HG03066 (cell line): Measurements from ENCODE around the gene ZFP36L1.
A peak's percentile ranks its signal among the peaks of the same experiment; 100 is the strongest.

Experiments used
- ATAC-seq: cut with Tn5 transposase; IDR thresholded peaks from one replicate; pipeline ENCODE4 v1.9.1; 2021; ENCODE audit warnings: low read depth; ENCODE audit not compliant: unreplicated experiment

The ZFP36L1 gene

GRCh38 chr14:68792979-68793733 is at the start of gene ZFP36L1:
Gene ZFP36L1 (minus strand): TSS chr14:68793067. CDS start chr14:68792938, 129 bp downstream.
- ATAC-seq = peak; percentile 32

- ATAC-seq = no peak
Measured at GRCh38 chr14:68842298-68842697, 49.4 kb upstream of the ZFP36L1 start.

- no peak for ATAC-seq
Measured at GRCh38 chr14:68841016-68841809, 48.3 kb upstream of the ZFP36L1 start.

- no peak for ATAC-seq
Measured at GRCh38 chr14:68840454-68840853, 47.6 kb upstream of the ZFP36L1 start.

GRCh38 chr14:68836082-68836481 is 43.2 kb upstream of the ZFP36L1 start:
- no peak for ATAC-seq

GRCh38 chr14:68834816-68835215 is 41.9 kb upstream of the ZFP36L1 start:
- no peak for ATAC-seq

GRCh38 chr14:68828698-68829097 is 35.8 kb upstream of the ZFP36L1 start:
- no peak for ATAC-seq

- ATAC-seq = no peak
Measured at GRCh38 chr14:68825729-68826128, 32.9 kb upstream of the ZFP36L1 start.

GRCh38 chr14:68824517-68825347 is 31.9 kb upstream of the ZFP36L1 start:
- ATAC-seq = no peak

- no peak for ATAC-seq
Measured at GRCh38 chr14:68824207-68824516, 31.3 kb upstream of the ZFP36L1 start.

- no peak for ATAC-seq
Measured at GRCh38 chr14:68823434-68824206, 30.8 kb upstream of the ZFP36L1 start.

- ATAC-seq = no peak
Measured at GRCh38 chr14:68822926-68823325, 30.1 kb upstream of the ZFP36L1 start.

GRCh38 chr14:68822132-68822651 is 29.3 kb upstream of the ZFP36L1 start:
- ATAC-seq = peak; percentile 44

- ATAC-seq = peak; percentile 27
Measured at GRCh38 chr14:68820999-68821683, 28.3 kb upstream of the ZFP36L1 start.

- no peak for ATAC-seq
Measured at GRCh38 chr14:68820536-68820935, 27.7 kb upstream of the ZFP36L1 start.

GRCh38 chr14:68820119-68820518 is 27.3 kb upstream of the ZFP36L1 start:
- no peak for ATAC-seq

GRCh38 chr14:68819260-68819691 is 26.4 kb upstream of the ZFP36L1 start:
- no peak for ATAC-seq

- no peak for ATAC-seq
Measured at GRCh38 chr14:68817506-68818212, 24.8 kb upstream of the ZFP36L1 start.

- ATAC-seq = no peak
Measured at GRCh38 chr14:68816943-68817430, 24.1 kb upstream of the ZFP36L1 start.
